H1 (cell line): ENCODE measurements around the gene CADM2. TPM values are rescaled to one million over a fixed set of nuclear protein-coding genes. Genes with fewer than 3 reads are reported as not detected.

ENCODE experiments used
- CTCF ChIA-PET: fragments of 300-600 bp; sonication (Branson Sonifier 250); formaldehyde crosslinking; loops from one replicate; lab custom pipeline; 2021; ENCODE audit not compliant: partially characterized antibody; lab: Charles Lee
- POLR2A ChIA-PET: fragments of 300-600 bp; sonication (Branson Sonifier 250); formaldehyde crosslinking; loops from one replicate; lab custom pipeline; 2021; ENCODE audit warnings: inconsistent platforms; ENCODE audit not compliant: partially characterized antibody; lab: Charles Lee
- DNase-seq, 2 experiments: peaks; one replicate each; pipeline versions ENCODE4 v3.0.0 to v3.0.0-alpha.2; 2010 to 2022; ENCODE audit warnings: low spot score in 2 of 2, low read depth in 1 of 2, mixed read lengths in 1 of 2
- FAIRE-seq: peaks from 2 replicates; lab custom pipeline; 2011; peaks lifted over from hg19 to GRCh38; lab: Jason Lieb, UNC
- H2AFZ ChIP-seq: 2 replicates; pipeline ENCODE4 v1.8.1; 2012; ENCODE audit warnings: low read length, inconsistent platforms
- H2AK5ac ChIP-seq: 2 replicates; pipeline ENCODE4 v1.6.1; 2013; ENCODE audit warnings: low read depth, low read length
- H2BK120ac ChIP-seq: replicated peaks from 2 replicates; pipeline ENCODE3; 2013; ENCODE audit warnings: low read depth, low read length, inconsistent platforms
- H2BK12ac ChIP-seq: 2 replicates; pipeline ENCODE4 v1.6.1; 2013; ENCODE audit warnings: low read depth, low read length
- H2BK15ac ChIP-seq: 2 replicates; pipeline ENCODE4 v1.6.1; 2013; ENCODE audit warnings: low read length
- H2BK20ac ChIP-seq: 2 replicates; pipeline ENCODE4 v1.6.1; 2013; ENCODE audit warnings: low read length
- H2BK5ac ChIP-seq: 2 replicates; pipeline ENCODE4 v1.6.1; 2013; ENCODE audit warnings: low read depth, low read length
- H3K14ac ChIP-seq: 2 replicates; pipeline ENCODE4 v1.6.1; 2013; ENCODE audit warnings: inconsistent platforms; ENCODE audit not compliant: insufficient read length
- H3K18ac ChIP-seq: 2 replicates; pipeline ENCODE4 v1.6.1; 2013; ENCODE audit warnings: low read length; ENCODE audit errors: extremely low read depth
- H3K23ac ChIP-seq: 2 replicates; pipeline ENCODE4 v1.6.1; 2013; ENCODE audit warnings: inconsistent platforms; ENCODE audit not compliant: insufficient read length
- H3K23me2 ChIP-seq: 2 replicates; pipeline ENCODE4 v1.6.1; 2013; ENCODE audit warnings: low read depth, low read length
- H3K27ac ChIP-seq: 2 replicates; pipeline ENCODE4 v1.6.1; 2011; ENCODE audit warnings: low read depth, low read length, inconsistent platforms
- H3K27me3 ChIP-seq, 4 experiments: replicated peaks in 1 of 4; 1 replicate in 1 of 4; 2 replicates in 3 of 4; pipeline versions ENCODE4 v1.6.1 to v1.8.1; 2011 to 2013; ENCODE audit warnings: low read length in 3 of 4, mild to moderate bottlenecking in 3 of 4, inconsistent platforms in 2 of 4, mixed read lengths in 2 of 4, moderate library complexity in 1 of 4; ENCODE audit not compliant: control insufficient read depth in 3 of 4, insufficient read depth in 3 of 4; ENCODE audit errors: extremely low read depth in 1 of 4
- H3K36me3 ChIP-seq, 4 experiments: 2 replicates each; pipeline versions ENCODE4 v1.6.1 to v1.8.1; 2011 to 2013; ENCODE audit warnings: mild to moderate bottlenecking in 4 of 4, low read length in 3 of 4, moderate library complexity in 2 of 4, control low read depth in 1 of 4, inconsistent platforms in 1 of 4; ENCODE audit not compliant: insufficient read depth in 4 of 4, control insufficient read depth in 2 of 4
- H3K4ac ChIP-seq: replicated peaks from 2 replicates; pipeline ENCODE3; 2013; ENCODE audit warnings: low read length, low read depth, mixed read lengths, inconsistent platforms; ENCODE audit not compliant: insufficient read length
- H3K4me1 ChIP-seq, 4 experiments: replicated peaks in 1 of 4; 1 replicate in 1 of 4; 2 replicates in 3 of 4; pipeline versions ENCODE4 v1.6.1 to v1.8.1; 2011 to 2013; ENCODE audit warnings: low read length in 3 of 4, inconsistent platforms in 2 of 4, mixed read lengths in 1 of 4; ENCODE audit not compliant: insufficient read depth in 4 of 4, control insufficient read depth in 3 of 4
- H3K4me2 ChIP-seq, 2 experiments: 2 replicates each; pipeline versions ENCODE4 v1.6.1 to v1.8.1; 2011 to 2013; ENCODE audit warnings: low read depth in 2 of 2, low read length in 2 of 2, control low read depth in 1 of 2, inconsistent platforms in 1 of 2, mild to moderate bottlenecking in 1 of 2; ENCODE audit not compliant: insufficient read depth in 1 of 2
- H3K4me3 ChIP-seq, 4 experiments: fragments of 200-600, 300-600 bp in 1 of 4; sonication (generic), shearing (Covaris generic), sonication (Bioruptor Twin) in 1 of 4; 2 replicates each; pipeline versions ENCODE4 v1.5.1 to v1.8.1; 2011 to 2016; ENCODE audit warnings: low read length in 4 of 4, low read depth in 3 of 4, control low read depth in 2 of 4, inconsistent platforms in 2 of 4, mild to moderate bottlenecking in 2 of 4, mixed read lengths in 1 of 4, moderate library complexity in 1 of 4; ENCODE audit not compliant: insufficient read depth in 2 of 4; ENCODE audit errors: extremely low read depth in 1 of 4
- H3K56ac ChIP-seq: replicated peaks from 2 replicates; pipeline ENCODE3; 2013; ENCODE audit warnings: low read depth, mild to moderate bottlenecking, mixed read lengths, low read length, inconsistent platforms; ENCODE audit not compliant: insufficient read length
- H3K79me1 ChIP-seq: 2 replicates; pipeline ENCODE4 v1.6.1; 2013; ENCODE audit warnings: low read depth, low read length, control low read depth
- H3K79me2 ChIP-seq, 2 experiments: 2 replicates each; pipeline versions ENCODE4 v1.6.1 to v1.8.1; 2012 to 2013; ENCODE audit warnings: low read length in 2 of 2, mild to moderate bottlenecking in 2 of 2, inconsistent platforms in 1 of 2; ENCODE audit not compliant: insufficient read depth in 2 of 2, control insufficient read depth in 1 of 2
- H3K9ac ChIP-seq, 4 experiments: replicated peaks in 1 of 4; 1 replicate in 1 of 4; 2 replicates in 3 of 4; pipeline versions ENCODE4 v1.6.1 to v1.8.1; 2011 to 2013; ENCODE audit warnings: low read depth in 3 of 4, low read length in 3 of 4, control low read depth in 2 of 4, mild to moderate bottlenecking in 2 of 4, moderate library complexity in 2 of 4, inconsistent platforms in 1 of 4; ENCODE audit errors: extremely low read depth in 1 of 4
- H3K9me3 ChIP-seq, 2 experiments: 2 replicates each; pipeline versions ENCODE4 v1.6.1 to v1.8.1; 2012 to 2013; ENCODE audit warnings: mild to moderate bottlenecking in 2 of 2, moderate library complexity in 2 of 2, control low read depth in 1 of 2, inconsistent platforms in 1 of 2, low read depth in 1 of 2, low read length in 1 of 2, mixed read lengths in 1 of 2; ENCODE audit not compliant: insufficient read depth in 2 of 2
- H4K20me1 ChIP-seq, 2 experiments: replicated peaks in 1 of 2; 2 replicates each; pipeline versions ENCODE3 to v1.8.1; 2011 to 2013; ENCODE audit warnings: inconsistent platforms in 2 of 2, low read length in 2 of 2, mild to moderate bottlenecking in 1 of 2; ENCODE audit not compliant: insufficient read depth in 2 of 2, control insufficient read depth in 1 of 2
- H4K5ac ChIP-seq: 2 replicates; pipeline ENCODE4 v1.6.1; 2013; ENCODE audit warnings: low read length, low read depth, mixed read lengths, inconsistent platforms; ENCODE audit not compliant: insufficient read length
- H4K8ac ChIP-seq: 2 replicates; pipeline ENCODE4 v1.8.0; 2013; ENCODE audit warnings: mild to moderate bottlenecking, moderate library complexity, low read length, inconsistent platforms; ENCODE audit not compliant: insufficient read depth; ENCODE audit errors: extremely low read depth
- H4K91ac ChIP-seq: replicated peaks from 2 replicates; pipeline ENCODE3; 2013; ENCODE audit warnings: low read length, mixed read lengths, inconsistent platforms; ENCODE audit not compliant: insufficient read length
- WGBS, 2 experiments: shearing (Covaris generic) in 1 of 2; methylation state at CpG; one replicate each; pipeline versions ENCODE4 v1.1.6 to v1.1.7; 2013 to 2015; ENCODE audit warnings: low lambda C conversion rate in 2 of 2, mixed read lengths in 2 of 2, inconsistent platforms in 1 of 2, low coverage in 1 of 2, missing lambda C conversion rate in 1 of 2; ENCODE audit not compliant: insufficient replicate concordance in 2 of 2, insufficient coverage in 1 of 2, insufficient read length in 1 of 2; ENCODE audit errors: extremely low coverage in 1 of 2, missing lambda C conversion rate in 1 of 2; 5-methylcytosine and 5-hydroxymethylcytosine counted together
- polyA plus RNA-seq, 7 experiments: library from polyadenylated mRNA; depleted of rRNA in 3 of 7; stranded (reverse) in 5 of 7; unstranded in 2 of 7; fragments of >200 nt in 5 of 7; fragments of 200-250 nt in 2 of 7; gene quantifications; 1 replicate in 5 of 7; 2 replicates in 1 of 7; 4 replicates in 1 of 7; pipeline versions ENCODE4 v1.2.1 to v1.2.3, GENCODE V29; 2011 to 2013; ENCODE audit warnings: missing spikeins in 2 of 7, mixed read lengths in 2 of 7
- total RNA-seq: library from RNA; stranded (reverse); fragmentation: NEBNext Ultra II Directional; extraction: Animal tissue kit (Norgen Biotek cat#: 25700); gene quantifications from 2 replicates; pipeline ENCODE4 v1.2.1, GENCODE V29; 2021

CADM2 gene
- total and polyA plus RNA-seq, 2 of the 8 experiments (the other 6 are each of a cell fraction or from before 2014, with no cell fraction given): 14.9 to 20.9 TPM

- no peak overlapping the region for H3K56ac ChIP-seq
- no peak overlapping the region for H2BK12ac ChIP-seq
- POLR2A ChIA-PET: no interaction called here
- no peak overlapping the region for H2BK20ac ChIP-seq
- H3K27me3 ChIP-seq: no peaks in the 10 kb centered on the region
- no peak overlapping the region for H4K91ac ChIP-seq
- no peak for DNase-seq
- CTCF ChIA-PET: interaction anchor here (0.7 kb wide), 1 partner anchor 15 kb away, joined by 3 read pairs; no protein-coding TSS in a partner anchor
- H2AFZ ChIP-seq: no peak overlapping the region
- H3K23ac ChIP-seq: no peak overlapping the region
- no peak for FAIRE-seq
- no peak overlapping the region for H2BK15ac ChIP-seq
- H3K27ac ChIP-seq: no peak overlapping the region
- no peaks in the 10 kb centered on the region for H3K79me2 ChIP-seq
- H3K4me3 ChIP-seq: no peak overlapping the region
- H3K9me3 ChIP-seq: no peaks in the 10 kb centered on the region
- H3K9ac ChIP-seq: no peak overlapping the region
- H2BK120ac ChIP-seq: no peak overlapping the region
- H3K14ac ChIP-seq: no peak overlapping the region
- H3K23me2 ChIP-seq: no peaks in the 10 kb centered on the region
- no peak overlapping the region for H3K4ac ChIP-seq
- H3K36me3 ChIP-seq: no peaks in the 10 kb centered on the region
- peaks cover 0 to 4% (median under 1%) of the 10 kb centered on the region in 4 experiments; a peak in 1 of 7 replicates for H3K4me1 ChIP-seq
- H4K20me1 ChIP-seq: no peaks in the 10 kb centered on the region
- no peaks in the 10 kb centered on the region for H3K79me1 ChIP-seq
- no peak overlapping the region for H2BK5ac ChIP-seq
- H4K5ac ChIP-seq: no peak overlapping the region
- no peak overlapping the region for H4K8ac ChIP-seq
- H3K4me2 ChIP-seq: no peak overlapping the region
- H2AK5ac ChIP-seq: no peak overlapping the region
- 84% methylated on average over 2 of the region's 2 CpGs; no CpG with 5 or more reads in 1 of the 2 experiments for WGBS, 2 experiments
- no peak overlapping the region for H3K18ac ChIP-seq
Observed at GRCh38 chr3:85670634-85671205, 711.9 kb downstream of the CADM2 start.
